Stromal cell of bone marrow (primary cell): ENCODE results near the gene SARM1.

Experiments used
- DNase-seq: peaks from one replicate; pipeline ENCODE4 v3.0.0-alpha.2; 2012; ENCODE audit warnings: low read depth

The SARM1 gene

DNA sequence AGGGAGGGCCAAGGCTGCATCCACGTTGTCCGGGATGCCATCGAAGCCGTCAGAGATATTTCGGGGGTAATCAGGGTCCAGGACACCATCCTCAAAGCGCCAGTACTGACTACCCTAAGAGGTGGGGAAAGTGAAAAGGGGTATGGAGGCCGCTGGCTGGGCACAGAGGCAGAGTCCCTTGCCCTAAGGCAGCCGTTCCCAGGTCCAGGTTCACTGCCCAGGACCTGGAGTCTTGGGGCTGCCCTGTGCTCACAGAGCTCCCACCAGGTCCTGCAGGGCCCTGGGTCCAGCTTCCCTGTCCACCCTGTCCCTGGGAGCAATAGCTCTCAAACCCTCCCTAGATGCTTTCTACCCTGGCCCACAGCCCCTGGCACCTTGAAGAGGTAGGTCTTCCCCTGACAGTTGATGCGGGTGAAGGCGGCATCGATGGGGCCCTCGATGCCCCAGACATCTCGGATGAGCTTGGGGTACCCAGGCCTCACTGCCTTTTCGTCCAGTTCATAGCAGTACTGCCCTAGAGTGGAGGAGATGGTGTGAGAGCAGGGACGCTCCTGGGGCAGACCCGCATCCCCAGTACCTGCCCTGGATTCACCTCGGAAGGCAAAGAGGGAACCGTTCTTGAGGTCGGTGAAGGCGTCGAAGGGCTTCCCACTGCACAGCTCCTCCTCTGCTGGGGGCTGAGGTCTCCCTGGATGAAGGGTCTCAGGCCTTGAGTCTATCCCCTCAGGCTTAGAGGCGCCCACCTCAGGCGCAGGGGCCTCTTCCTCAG, 2.4 kb upstream of the SARM1 start:
- no peak for DNase-seq

GRCh38 chr17:28369684-28370034, 1.8 kb upstream of the SARM1 start:
- DNase-seq: no peak

DNA sequence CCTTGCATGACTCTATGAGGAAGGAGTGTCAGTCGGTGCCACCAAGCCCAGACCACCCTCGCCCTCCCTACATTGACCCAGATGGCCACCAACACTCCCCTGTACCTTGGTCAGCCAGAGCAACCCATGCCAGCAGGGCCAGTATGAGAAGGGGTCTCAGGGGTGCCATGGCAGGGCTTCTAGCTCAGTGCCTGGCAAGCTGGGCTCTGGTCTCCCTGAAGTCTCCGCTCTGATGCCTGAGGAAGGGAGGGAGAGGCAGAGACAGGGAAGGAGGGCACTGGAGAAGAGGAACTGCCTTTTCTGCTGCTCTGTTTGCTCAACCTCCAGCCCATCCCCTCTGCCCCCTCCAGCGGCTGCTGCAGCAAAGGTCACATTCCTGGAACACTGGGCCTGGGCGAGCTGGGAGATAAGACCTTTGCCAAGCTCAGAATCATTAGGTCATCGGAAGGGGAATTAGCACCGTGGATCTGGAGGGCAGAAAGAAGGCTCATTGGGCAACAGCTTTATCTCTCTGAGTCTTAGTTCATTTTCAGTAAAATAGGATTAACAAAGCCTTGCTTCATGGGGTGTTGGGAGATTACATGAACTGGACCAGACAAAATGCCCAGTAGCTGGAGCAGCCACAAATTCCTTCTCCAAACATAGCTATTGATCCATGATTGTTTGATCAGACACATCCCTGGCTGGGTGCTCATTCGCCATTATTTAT, 1.3 kb upstream of the SARM1 start, which contains the start of gene VTN:
VTN (minus strand) TSS at position 273 of the 709 bp plus-strand sequence; CDS start at position 169, 104 bp downstream.
- DNase-seq: no peak

GRCh38 chr17:28370744-28371103, 770 bp upstream of the SARM1 start:
- no peak for DNase-seq

DNA sequence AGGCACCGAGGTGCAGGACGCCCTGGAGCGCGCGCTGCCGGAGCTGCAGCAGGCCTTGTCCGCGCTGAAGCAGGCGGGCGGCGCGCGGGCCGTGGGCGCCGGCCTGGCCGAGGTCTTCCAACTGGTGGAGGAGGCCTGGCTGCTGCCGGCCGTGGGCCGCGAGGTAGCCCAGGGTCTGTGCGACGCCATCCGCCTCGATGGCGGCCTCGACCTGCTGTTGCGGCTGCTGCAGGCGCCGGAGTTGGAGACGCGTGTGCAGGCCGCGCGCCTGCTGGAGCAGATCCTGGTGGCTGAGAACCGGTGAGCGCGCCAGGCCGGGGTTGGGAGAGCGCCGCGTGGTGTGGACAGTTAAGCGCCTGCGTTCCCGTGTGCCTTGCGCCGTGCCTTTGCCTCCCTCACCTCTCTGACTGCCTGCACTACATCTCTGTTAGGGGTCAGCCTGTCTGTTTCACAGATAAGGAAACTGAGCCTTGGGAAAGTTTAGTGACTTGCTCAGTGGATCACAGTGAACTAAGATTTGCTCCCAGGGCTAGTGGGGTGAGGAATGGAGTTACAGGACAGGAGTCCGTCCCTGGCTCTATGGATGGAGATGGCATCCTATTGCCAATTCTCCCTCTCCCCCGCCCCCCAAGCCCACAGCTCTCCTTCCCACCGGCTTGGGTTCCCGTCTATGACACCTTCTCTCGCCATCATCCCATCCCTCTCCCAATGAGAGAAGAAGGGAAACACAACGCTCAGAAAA, 880 bp downstream of the SARM1 start:
- no peak for DNase-seq

DNA sequence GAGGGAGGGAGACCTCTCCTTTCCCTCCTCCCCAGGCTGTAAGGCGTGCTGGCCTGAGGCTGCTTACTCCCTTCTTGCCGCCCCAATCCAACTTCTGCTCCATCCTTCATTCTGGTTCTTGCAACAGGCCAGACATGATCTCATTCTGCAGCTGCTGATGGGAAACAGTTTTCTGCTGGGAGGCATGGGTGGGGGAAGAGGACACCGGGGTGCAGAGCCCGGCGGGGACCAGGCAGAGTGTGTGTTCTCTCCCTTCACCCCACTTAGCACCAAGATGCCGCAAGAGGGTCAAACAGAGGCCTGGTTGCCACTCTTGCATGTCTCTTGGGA, 1.4 kb downstream of the SARM1 start:
- DNase-seq: no peak

- DNase-seq: no peak
These were observed 8.6 kb downstream of the SARM1 start for GRCh38 chr17:28379814-28380801.

DNA sequence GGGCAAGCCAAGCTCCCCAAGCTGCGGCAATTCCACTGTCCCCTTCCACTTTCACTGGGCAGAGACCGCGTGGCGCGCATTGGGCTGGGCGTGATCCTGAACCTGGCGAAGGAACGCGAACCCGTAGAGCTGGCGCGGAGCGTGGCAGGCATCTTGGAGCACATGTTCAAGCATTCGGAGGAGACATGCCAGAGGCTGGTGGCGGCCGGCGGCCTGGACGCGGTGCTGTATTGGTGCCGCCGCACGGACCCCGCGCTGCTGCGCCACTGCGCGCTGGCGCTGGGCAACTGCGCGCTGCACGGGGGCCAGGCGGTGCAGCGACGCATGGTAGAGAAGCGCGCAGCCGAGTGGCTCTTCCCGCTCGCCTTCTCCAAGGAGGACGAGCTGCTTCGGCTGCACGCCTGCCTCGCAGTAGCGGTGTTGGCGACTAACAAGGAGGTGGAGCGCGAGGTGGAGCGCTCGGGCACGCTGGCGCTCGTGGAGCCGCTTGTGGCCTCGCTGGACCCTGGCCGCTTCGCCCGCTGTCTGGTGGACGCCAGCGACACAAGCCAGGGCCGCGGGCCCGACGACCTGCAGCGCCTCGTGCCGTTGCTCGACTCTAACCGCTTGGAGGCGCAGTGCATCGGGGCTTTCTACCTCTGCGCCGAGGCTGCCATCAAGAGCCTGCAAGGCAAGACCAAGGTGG, 9.8 kb downstream of the SARM1 start:
- no peak for DNase-seq

GRCh38 chr17:28384281-28385036, 13.0 kb downstream of the SARM1 start:
- DNase-seq: no peak

DNA sequence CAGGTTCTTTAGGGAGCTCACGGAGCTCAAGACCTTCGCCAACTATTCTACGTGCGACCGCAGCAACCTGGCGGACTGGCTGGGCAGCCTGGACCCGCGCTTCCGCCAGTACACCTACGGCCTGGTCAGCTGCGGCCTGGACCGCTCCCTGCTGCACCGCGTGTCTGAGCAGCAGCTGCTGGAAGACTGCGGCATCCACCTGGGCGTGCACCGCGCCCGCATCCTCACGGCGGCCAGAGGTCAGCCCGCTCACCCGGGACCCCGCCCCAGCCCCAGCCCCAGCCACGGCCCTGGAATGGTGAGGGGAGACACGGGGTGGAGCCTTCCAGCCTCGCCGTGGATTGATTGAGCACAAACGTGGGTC, 13.5 kb downstream of the SARM1 start:
- no peak for DNase-seq

DNA sequence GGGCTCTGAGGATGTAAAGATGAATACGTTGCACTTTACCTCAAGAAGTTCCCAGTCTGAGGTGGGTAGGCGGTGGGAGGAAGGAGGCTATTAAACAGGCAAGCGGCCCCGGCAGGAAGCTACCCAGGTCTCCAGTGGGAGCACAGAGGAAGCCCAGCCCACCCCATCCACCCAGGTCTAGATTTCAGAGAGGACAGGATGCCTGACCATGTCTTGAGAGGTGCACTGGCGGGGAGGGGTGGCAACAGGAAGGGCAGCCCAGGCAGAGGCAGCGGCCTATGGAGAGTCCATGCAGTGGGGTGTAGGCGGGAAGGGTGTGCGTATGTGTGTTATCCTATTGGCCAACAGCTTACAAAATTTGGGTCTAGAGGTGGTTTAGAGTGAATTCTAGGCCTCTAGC, 13.9 kb downstream of the SARM1 start:
- DNase-seq: no peak

DNA sequence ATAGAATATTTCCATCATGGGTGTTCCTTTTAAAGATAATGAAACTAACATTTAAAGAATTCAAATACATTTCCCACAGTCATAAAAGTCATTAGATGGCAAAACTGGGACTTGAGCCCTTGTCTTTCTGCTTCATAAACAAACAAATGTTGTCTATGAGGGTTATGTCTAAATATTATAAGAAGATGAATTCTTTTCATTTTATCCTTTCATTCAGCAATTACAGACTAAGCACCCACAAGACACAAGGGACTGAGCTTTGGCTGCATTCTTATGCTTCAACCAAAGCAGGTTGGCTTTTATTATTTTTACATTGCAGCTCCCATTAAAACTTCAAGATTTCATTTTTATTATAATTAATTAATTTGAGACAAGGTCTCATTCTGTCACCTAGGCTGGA, 14.9 kb downstream of the SARM1 start:
- DNase-seq: no peak

DNA sequence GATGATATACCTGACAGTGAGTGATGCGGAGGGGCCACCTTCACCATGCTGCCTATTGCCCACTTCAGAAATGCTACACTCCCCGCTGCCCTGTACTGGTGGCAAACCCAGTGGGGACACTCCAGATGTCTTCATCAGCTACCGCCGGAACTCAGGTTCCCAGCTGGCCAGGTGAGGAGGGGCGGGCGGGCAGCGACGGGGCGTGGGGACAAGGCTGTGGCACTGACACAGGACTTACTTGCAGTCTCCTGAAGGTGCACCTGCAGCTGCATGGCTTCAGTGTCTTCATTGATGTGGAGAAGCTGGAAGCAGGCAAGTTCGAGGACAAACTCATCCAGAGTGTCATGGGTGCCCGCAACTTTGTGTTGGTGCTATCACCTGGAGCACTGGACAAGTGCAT, 16.6 kb downstream of the SARM1 start:
- DNase-seq: no peak

DNA sequence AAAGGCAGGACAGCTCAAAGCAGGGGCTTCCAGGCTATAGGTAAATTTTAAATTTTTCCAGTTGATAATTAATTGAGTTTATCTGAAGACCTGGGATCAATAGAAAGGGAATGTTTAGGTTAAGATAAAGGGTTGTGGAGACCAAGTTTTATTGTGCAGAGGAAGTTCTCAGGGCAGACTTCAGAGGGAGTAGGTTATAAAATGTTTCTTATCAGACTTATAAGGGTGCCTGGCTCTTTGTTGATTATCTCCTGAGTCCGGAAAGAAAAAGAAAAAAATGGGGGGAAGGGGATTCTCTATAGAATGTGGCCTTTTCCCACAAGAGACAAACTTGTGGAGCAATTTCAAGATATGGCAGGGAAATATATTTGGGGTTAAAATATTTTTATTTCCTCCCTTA, 18.6 kb downstream of the SARM1 start:
- DNase-seq: no peak

DNA sequence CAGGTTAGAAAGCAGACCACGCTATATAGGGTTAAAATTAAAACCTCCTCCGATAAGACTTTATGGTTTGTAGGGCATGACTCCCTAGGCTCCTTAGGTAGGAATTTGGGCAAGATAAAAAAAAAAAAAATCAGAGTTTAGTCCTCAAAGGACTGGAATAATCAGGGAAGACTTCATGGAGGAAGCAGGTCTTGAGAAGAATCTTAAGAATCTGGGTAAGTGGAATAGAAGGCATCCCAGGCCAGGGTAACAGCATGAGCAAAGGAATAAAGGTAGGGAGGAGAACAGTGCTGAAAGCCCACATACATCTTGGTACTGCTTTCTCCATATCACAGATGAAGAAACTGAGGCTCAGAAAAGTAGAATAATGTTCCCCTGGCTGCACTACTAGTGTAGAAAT, 19.1 kb downstream of the SARM1 start:
- no peak for DNase-seq

GRCh38 chr17:28390984-28391383, 19.5 kb downstream of the SARM1 start:
- no peak for DNase-seq

DNA sequence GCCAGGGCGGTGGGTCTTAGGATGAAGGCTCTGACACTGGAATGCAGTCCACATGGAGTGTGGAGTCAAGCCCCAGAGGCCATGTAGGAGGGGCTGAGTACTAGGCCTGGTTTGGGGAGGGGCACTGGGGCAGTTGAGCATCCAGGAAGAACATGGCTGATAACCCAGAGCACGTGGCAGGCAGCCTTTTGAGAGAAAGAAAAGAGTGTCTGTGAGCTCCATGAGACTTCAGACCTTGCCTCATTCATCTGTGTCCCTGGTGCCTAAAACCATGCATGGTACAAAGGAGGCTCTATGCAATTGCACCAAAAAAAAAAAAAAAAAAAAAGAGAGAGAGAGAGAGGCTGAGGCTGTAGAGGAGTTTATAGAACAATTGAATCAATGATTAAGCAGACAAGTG, 19.9 kb downstream of the SARM1 start:
- no peak for DNase-seq

GRCh38 chr17:28392491-28392890, 21.0 kb downstream of the SARM1 start:
- peak; percentile 37 for DNase-seq

GRCh38 chr17:28394337-28395116, 23.0 kb downstream of the SARM1 start:
- DNase-seq: no peak

- DNase-seq: no peak
These were observed 23.9 kb downstream of the SARM1 start for GRCh38 chr17:28395426-28395825.
